GM12891 (cell line): ENCODE results near the gene RHOB.
"Not testable (repeated sequence)": the region's sequence is repeated elsewhere in the genome, so short reads cannot be mapped to it uniquely, and the experiment has no call there.

Experiments
- DNase-seq: peaks from one replicate; pipeline ENCODE4 v3.0.0; 2011; ENCODE audit warnings: low spot score; ENCODE audit not compliant: insufficient read length
- FAIRE-seq: peaks from 2 replicates; lab custom pipeline; 2011; peaks lifted over from hg19 to GRCh38; lab: Jason Lieb, UNC
- PAX5 ChIP-seq: IDR thresholded peaks from 2 replicates; pipeline ENCODE4 v1.6.1; 2011; ENCODE audit warnings: low read length, moderate library complexity, mild to moderate bottlenecking; ENCODE audit not compliant: insufficient read depth, severe bottlenecking
- POLR2A ChIP-seq: IDR thresholded peaks from 2 replicates; pipeline ENCODE4 v1.6.1; 2011; ENCODE audit warnings: low read depth, low read length, control low read depth
- POLR2AphosphoS5 ChIP-seq: IDR thresholded peaks from 2 replicates; pipeline ENCODE4 v1.6.1; 2011; ENCODE audit warnings: low read depth, low read length, control low read depth
- POU2F2 ChIP-seq: IDR thresholded peaks from 2 replicates; pipeline ENCODE4 v1.6.1; 2011; ENCODE audit warnings: low read depth, mild to moderate bottlenecking, control low read depth, low read length, moderate library complexity
- SPI1 ChIP-seq: IDR thresholded peaks from 2 replicates; pipeline ENCODE4 v1.6.1; 2011; ENCODE audit warnings: low read depth, low read length, control low read depth
- TAF1 ChIP-seq: IDR thresholded peaks from 2 replicates; pipeline ENCODE4 v1.6.1; 2011; ENCODE audit warnings: low read depth, low read length, control low read depth

The RHOB gene

GRCh38 chr2:20490300-20491181 lies 43.7 kb downstream of the RHOB start:
- TF ChIP-seq POLR2AphosphoS5 (no peak), TAF1 (no peak), SPI1 (no peak), POU2F2 (no peak), PAX5 (no peak), POLR2A (no peak)
- no peak for DNase-seq
- FAIRE-seq = no peak

DNA sequence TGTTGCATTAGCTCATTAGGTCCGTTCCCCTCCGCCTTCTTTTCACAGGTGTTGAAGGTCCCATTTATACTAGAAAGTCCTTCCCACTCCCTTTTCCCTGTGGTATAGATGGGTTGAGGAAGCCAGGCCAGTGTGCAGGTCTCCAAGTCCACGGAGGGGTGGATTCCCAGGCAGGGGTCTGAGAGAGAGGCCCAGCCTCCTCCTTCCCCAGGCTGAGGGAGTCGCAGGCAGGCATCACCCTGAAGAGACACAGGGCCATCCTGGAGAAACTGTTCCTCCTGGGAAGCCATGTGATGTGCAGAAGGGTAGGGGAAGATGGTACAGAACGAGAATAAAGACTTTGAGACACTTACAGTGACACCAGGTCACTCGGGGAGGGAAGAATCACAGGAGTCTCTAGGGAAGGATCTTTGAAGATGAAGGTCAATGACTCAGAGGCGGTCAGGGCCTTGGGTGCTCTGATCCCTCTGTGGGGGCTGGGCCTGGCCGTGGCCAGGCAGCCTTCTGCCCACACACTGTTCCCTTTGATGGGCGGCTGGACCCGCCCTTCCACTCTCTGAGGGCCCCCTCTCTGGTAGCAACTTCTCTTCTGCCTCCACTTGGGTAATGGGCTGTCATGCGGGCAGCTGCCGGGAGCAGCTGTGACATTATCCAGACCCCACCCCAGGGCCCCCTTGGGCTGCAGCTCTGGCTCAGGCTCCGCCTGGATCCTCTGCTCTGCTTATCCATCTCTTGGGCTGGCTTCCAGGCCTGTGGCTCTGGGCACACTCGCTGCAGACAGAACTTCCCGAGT lies 45.1 kb downstream of the RHOB start:
- FAIRE-seq = no peak
- no peak for DNase-seq
- TF ChIP-seq POLR2AphosphoS5 = no peak

GRCh38 chr2:20493095-20493494 lies 46.2 kb downstream of the RHOB start:
- DNase-seq, FAIRE-seq: not testable (repeated sequence)

DNA sequence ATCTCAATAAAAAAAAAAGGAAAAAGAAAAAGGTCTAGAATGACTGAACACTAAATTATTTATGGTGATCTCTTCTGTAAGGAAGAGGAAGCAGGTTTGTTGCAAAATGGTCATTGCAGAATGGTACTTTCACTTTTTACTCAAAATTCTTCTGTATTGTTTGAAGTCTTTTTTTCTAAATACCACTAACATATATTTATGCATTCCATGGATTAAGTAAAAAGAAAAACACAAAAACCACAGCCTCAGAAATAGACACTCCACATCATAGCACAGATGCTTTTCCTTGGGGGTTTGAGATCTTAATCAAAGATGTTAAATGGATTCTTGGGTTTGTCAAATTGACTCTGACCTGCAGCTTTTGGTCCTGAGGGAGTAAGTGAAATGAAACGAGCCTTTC lies 47.4 kb downstream of the RHOB start:
- no peak for FAIRE-seq

GRCh38 chr2:20496076-20496872 lies 49.4 kb downstream of the RHOB start:
- DNase-seq (no peak), FAIRE-seq (no peak)
- TF ChIP-seq TAF1 = no peak
- TF ChIP-seq POU2F2 = no peak
- TF ChIP-seq PAX5 = no peak
- TF ChIP-seq POLR2AphosphoS5 = no peak
- no peak for TF ChIP-seq POLR2A
- TF ChIP-seq SPI1 = no peak

More for the DNA sequence above, 47.4 kb downstream of the RHOB start:
- TF ChIP-seq SPI1 (no peak), TAF1 (no peak), PAX5 (no peak), POU2F2 (no peak), POLR2AphosphoS5 (no peak), POLR2A (no peak)
- no peak for DNase-seq

- FAIRE-seq (no peak), DNase-seq (no peak)
- TF ChIP-seq PAX5 = no peak
- TF ChIP-seq POU2F2 = no peak
- no peak for TF ChIP-seq TAF1
- TF ChIP-seq POLR2A = no peak
- TF ChIP-seq POLR2AphosphoS5 = no peak
- no peak for TF ChIP-seq SPI1
Observed at GRCh38 chr2:20496942-20497341, 50.1 kb downstream of the RHOB start.
